NCI-H1436 treated with DMSO at 0.1 percent for 48 hours (cell line): ENCODE measurements around the gene KIF13A.

ENCODE experiments used
- DNase-seq: peaks from one replicate; lab custom pipeline; 2025; lab: John Stamatoyannopoulos, UW

The KIF13A gene

DNA sequence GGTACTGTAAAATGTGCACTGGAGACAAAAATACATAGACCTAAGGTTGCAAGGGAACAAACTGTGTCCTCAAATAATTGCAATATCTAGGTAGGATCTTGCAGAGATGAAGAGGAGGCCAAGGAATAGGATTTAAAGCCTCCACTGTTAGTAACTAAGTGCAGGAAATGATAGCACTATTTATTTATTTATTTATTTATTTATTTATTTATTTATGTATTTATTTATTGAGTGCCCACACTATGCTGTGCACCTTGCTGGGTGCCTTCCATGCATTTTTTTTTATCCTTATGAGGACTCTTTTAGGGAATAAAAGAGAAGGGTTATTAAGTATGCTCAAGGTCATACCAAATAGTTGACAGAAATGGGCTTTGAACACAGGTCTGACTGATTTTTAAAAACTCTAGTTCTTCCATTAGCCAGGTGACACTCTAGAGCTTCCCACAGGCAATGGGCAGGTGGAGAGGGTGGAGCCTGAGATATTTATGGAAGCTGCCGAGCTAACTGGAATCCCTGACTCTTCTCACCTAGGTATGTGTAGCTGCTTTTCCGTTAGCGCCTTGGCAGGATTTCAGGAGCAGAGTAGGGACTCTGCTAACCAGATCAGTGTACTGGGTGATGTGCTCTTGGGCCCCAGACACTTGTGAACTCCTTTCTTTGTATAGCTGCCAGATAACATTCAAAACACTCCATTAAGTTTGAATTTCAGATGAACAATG lies 268.0 kb downstream of the KIF13A start:
- DNase-seq, result no peak

DNA sequence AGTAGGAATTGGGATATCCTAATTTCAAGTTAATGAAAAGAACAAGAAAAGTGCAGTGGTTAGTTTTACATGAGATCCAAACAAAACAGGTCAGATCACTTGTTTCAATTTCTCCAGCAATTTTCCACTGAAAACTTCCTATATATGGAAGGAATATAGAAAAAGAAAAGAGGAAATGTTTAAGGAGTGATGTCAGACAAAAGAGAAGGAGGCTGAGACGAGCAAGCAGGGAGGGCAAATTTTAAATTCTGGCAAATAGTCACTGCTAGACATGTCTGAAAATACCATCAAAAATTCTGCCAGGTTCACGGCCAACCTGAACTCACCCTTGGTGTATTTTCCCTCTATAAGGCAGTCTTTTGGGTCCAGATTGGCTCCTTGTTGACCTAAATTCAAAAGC lies 271.2 kb downstream of the KIF13A start:
- DNase-seq, result no peak

DNA sequence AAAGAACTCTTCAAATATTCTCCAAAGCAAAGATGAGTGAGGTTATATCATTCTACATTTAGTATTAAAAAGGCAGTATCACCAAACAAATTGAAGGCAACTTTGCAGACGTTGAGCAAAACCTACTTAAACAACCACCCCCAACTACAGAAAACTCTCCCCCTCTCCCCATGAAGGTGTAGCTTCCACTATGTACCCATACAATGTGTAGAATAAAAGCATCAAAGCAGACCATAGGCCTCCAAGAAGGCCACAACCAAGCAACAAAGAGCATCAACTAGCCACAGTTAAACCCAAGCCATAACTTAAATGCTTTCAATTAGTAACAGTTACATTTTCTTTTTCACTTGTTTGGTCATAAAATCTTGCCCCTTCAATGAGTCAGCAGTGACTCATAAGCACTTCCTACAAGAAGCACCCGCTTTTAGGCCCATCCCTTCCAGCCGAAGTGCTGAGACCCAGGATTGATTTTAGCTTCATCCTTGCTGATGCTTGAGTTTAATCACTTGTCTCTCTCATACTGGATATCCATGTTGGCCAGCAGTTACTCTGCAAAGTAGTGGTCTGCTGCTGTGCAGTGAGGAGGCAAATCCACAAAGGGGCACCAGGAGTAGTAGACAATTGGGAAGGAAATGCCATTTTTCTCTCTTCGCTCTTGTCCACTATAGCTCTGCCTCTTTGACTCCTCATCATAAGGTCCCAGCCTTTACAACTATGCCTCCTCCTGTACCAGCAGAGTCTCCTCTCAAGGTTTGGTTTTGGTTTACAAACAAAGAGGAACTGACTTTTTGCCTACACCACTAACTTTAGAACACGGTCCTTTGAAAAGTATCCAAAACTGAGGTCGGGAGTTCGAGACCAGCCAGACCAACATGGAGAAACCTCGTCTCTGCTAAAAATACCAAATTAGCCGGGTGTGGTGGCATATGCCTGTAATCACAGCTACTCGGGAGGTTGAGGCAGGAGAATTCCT lies 272.3 kb downstream of the KIF13A start:
- DNase-seq, result no peak

DNA sequence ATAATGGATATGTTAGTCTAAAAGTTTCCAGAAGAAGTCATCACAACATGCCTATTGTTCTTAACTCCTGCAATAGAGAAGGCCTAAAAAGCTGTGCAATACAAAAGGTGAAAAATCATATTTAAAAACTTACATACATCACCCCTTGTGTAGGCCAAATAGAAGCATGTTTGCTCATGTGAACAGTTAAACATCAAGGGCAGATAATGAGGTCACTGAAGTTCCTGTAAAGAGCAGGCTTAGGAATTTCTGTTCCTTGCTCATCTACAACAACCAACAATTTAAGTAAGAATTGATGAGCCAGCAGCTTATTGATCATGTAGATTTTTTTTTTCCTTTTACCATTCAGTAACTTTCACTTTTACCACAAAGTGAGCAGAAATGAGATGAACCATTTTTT lies 273.3 kb downstream of the KIF13A start:
- no peak for DNase-seq

DNA sequence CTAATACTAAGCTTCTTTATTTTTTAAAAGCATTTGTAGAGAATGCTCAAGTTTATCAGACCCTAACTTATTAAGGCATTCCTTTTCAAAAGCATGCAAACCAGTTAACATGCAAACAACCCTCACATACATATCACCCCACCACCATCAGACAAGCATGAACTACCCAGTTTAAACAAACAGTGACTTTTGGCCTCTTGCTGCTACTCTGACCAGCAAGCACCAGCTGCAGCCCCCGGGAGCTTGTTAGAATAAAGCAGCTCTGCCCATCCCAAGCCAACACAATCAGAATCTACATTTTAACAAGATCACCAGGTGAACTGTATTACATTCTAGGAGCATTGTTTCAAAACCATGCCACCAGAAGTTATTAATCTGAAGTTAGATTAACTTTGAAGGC lies 274.9 kb downstream of the KIF13A start:
- no peak for DNase-seq

DNA sequence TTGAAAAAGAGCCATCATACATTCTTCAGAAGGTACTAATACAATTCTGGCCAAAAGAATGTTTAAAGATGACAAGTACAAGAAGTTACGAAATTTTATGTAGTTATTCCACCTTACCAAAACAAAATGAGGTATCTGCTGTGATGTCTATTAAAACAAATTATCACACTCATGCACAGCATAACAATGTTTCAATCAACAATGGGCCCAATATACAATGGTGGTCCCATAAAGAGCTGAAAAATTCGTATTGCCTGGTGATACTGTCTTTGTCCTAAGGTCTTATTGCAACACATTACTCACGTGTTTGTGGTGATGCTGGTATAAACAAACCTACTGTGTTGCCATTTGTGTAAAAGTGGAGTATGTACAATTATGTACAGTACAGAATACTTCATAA lies 277.1 kb downstream of the KIF13A start:
- no peak for DNase-seq

DNA sequence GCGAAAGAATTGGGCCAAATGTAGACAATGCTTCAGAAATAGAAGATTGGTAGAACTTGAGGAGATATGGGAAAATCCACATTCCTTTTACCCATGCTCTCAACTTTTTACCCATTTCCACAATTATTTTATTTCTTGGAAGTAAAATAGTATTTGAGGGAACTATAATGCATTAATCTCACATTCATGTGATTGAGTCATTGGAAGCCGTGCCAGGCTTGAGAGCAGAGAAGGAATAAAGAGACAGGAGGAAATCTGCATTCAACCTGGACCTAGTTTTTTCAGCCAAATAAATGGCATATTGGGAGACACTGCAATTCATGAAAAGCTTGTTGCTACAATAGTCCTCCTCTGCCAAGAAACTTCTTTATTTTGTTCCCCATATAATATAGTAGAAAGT lies 278.0 kb downstream of the KIF13A start:
- DNase-seq, result no peak
